DMS153 treated with DMSO at 0.1 percent for 48 hours (cell line): Measurements from ENCODE around the gene PLEKHB1.

Source experiments
- DNase-seq: peaks from one replicate; lab custom pipeline; 2025; ENCODE audit not compliant: unreplicated experiment; lab: John Stamatoyannopoulos, UW

Gene PLEKHB1, protein sequence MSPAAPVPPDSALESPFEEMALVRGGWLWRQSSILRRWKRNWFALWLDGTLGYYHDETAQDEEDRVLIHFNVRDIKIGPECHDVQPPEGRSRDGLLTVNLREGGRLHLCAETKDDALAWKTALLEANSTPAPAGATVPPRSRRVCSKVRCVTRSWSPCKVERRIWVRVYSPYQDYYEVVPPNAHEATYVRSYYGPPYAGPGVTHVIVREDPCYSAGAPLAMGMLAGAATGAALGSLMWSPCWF

GRCh38 chr11:73645972-73646631 is at the start of gene PLEKHB1:
PLEKHB1 (plus strand) TSS chr11:73646581; CDS start chr11:73646609, 28 bp downstream.
- DNase-seq: no peak

- DNase-seq: no peak
Measured at GRCh38 chr11:73597336-73597955, 48.9 kb upstream of the PLEKHB1 start.

- DNase-seq: peak; percentile 92
Measured at GRCh38 chr11:73597956-73598718, 48.2 kb upstream of the PLEKHB1 start, which contains the start of gene FAM168A. FAM168A (minus strand) TSS chr11:73598112; CDS start chr11:73468474, 129,638 bp downstream.

- DNase-seq: peak; percentile 43
Measured at GRCh38 chr11:73598719-73599379, 47.5 kb upstream of the PLEKHB1 start.

DNA sequence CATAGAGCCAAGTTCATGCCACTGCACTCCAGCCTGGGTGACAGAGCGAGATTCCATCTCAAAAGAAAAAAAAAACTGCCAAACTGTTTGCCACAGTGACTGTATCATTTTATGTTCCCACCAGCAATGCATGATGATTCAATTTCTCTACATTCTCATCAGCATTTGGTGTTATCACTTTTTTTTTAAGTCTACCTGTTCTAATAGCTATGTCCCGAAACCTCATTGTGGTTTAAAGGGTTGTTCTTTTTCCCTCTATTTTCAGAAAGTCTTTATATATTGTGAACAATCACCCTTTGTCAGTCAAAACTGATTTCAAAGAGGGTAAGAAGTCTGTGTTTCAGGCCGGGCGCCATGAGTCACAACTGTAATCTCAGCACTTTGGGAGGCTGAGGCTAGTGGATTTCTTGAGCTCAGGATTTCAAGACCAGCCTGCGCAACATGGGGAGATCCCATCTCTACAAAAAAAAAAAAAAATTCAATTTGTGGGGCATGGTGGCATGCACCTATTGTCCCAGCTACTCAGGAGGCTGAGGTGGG is 33.7 kb upstream of the PLEKHB1 start:
- DNase-seq: no peak

DNA sequence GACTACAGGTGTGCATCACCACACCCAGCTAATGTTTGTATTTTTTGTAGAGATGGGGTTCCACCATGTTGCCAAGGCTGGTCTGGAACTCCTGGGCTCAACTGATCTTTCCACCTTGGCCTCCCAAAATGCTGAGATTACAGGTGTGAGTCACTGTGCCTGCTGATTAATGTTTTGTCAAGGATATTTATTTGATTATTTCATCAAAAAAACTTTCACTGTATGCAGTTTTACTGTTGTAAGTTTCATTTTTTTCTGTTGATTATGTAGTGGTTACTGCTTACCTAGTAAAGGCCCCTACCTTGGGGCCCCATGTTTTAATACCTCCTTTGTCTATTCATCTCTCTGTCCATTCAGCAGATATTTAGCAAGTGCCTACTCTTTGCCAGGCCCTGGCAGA is 31.8 kb upstream of the PLEKHB1 start:
- DNase-seq: no peak

DNA sequence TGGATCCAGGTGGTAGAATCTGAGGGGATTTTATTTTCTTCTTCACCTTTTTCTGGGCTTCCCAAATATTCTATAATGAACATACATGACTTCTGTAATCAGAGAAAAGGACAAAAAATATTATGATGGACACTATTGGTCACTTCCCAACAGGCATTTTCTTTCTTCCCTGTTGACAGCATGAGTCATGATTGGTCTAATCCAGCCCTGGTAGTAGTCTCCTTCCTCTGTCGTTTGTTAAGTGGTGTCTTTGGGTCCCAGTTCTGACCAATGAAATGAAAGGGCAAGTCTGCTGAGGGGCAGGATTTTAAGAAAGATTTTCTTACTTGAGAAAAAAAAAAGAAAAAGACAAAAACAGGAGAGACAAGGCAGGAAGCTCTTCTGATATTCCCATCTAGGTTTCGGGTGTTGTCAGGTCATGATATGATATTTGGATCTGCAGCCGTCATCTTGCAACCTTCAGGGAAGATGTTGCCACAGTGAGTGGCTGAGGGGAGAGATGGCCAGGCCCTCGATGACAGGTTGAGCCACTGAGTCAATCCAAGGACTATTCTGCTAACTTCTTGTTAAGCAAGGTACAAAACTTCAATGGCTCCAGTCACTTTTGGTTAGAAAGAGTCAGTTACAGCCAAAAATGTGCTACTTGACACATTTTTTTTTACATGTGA is 23.3 kb upstream of the PLEKHB1 start:
- DNase-seq: no peak

GRCh38 chr11:73623686-73624085 is 22.7 kb upstream of the PLEKHB1 start:
- DNase-seq: no peak

GRCh38 chr11:73625696-73626318 is 20.6 kb upstream of the PLEKHB1 start:
- DNase-seq: peak; percentile 78

- DNase-seq: no peak
Measured at GRCh38 chr11:73629907-73630306, 16.5 kb upstream of the PLEKHB1 start.

DNA sequence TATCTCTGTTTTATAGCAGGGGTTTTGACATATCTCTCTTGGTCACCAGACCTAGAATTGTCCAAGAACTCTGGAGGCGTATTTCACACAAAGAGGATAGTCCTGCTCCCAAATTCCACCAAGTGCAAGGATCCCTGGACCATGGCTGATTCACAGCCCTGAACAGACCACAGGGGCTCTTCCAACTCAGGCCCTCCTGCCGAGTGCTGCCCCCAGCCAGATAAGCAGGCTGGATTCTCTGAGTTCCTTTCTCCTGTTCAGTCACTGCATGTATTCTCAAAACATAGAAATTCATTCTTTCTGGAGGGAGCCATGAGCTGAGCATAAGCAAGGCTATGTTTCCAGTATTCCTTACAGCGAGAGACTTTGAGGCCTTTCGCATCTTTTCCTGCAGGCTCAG is 13.4 kb upstream of the PLEKHB1 start:
- no peak for DNase-seq

- no peak for DNase-seq
Measured at GRCh38 chr11:73633999-73634398, 12.4 kb upstream of the PLEKHB1 start.

DNA sequence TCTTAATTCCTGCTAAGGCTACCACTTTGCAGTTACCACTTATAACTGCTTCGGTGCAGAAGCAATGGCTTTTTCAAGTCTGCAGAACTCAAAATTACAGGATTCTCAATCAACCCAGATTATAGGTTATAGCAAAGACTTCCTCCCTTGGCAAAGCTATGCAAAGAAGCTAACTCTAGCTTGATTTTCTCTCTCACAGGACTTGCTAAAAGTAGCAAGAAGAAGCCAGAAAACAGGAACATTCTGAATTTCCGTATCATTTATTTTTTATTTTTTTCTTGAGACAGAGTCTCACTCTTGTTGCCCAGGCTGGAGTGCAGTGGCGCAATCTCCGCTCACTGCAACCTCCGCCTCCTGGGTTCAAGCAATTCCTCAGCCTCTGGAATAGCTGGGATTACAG is 10.7 kb upstream of the PLEKHB1 start:
- no peak for DNase-seq

GRCh38 chr11:73636249-73636648 is 10.1 kb upstream of the PLEKHB1 start:
- no peak for DNase-seq

GRCh38 chr11:73637012-73637411 is 9.4 kb upstream of the PLEKHB1 start:
- DNase-seq: no peak

DNA sequence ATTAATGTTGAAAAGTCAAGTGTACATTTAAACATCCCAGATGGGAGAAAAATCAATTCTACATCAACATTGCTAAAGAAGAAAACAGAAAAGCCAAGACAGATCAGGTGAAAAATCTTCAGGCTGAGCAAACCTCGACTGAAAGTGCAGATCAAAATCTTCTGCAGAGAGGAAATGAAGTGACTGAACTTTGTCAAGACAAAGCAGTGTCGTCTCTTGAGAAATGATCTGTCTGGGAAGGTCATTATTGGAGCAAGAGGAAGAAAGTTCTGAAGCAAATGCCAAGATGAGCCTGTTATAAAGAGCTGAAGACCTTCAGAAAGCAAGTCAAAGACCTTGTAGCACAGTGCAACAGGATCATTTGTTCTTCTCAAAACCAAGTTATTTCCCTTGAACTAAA is 5.8 kb upstream of the PLEKHB1 start:
- DNase-seq: no peak

GRCh38 chr11:73641668-73642067 is 4.7 kb upstream of the PLEKHB1 start:
- DNase-seq: no peak

GRCh38 chr11:73645121-73645969 is 1.0 kb upstream of the PLEKHB1 start:
- no peak for DNase-seq
